ENCODE data around the gene LETM1. TPM values are rescaled to one million over a fixed set of nuclear protein-coding genes. Genes with fewer than 3 reads are reported as not detected.
"Not testable (repeated sequence)": the region's sequence is repeated elsewhere in the genome, so short reads cannot be mapped to it uniquely, and the experiment has no call there.

LETM1 gene
- total and polyA plus RNA-seq, 2 donors (not counting 3 experiments of a cell fraction or from before 2014, with no cell fraction given) = 25.6 to 62.5 TPM

DNA sequence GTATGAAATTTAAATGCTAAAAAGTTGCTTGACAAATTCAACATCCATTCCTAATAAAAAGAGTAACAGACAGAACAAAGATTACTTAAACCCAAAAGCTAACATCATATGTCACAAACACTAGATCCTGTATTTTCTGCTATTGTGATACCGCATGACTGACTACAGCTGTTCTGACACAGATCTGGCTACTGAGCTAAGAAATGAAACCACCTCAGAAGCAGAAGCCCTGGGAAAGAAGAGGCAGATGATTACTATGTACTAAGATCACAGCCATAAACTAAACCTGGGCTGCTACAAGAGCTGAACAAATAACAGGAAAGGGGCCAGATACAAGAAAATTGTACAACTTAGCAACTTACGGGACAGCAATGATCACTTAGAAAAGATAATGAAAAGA lies 9.4 kb downstream of the LETM1 start:
- POLR2A ChIA-PET = no interaction called here
- dilution Hi-C loops (cut with MboI; ENCODE audit: extremely low pct_ligation_motif_present, low sequenced_read_pairs) = no loop called here
- no peak for TF ChIP-seq EZH2 (IDR thresholded peaks at IDR 0.05; ENCODE audit: borderline replicate concordance, low read depth, low read length, severe bottlenecking)
- TF ChIP-seq FOS (IDR thresholded peaks at IDR 0.05; ENCODE audit: borderline replicate concordance, insufficient read depth, low read length) = no peak
- no peak for TF ChIP-seq GATA2 (IDR thresholded peaks at IDR 0.05; ENCODE audit: insufficient read depth, insufficient read length, low read depth, low read length)
- TF ChIP-seq MYC (IDR thresholded peaks at IDR 0.05; ENCODE audit: low read depth, low read length) = no peak
- TF ChIP-seq JUN (IDR thresholded peaks at IDR 0.05; ENCODE audit: borderline replicate concordance, insufficient read depth, insufficient read length, low read depth) = no peak
- TF ChIP-seq, protein P1, sequence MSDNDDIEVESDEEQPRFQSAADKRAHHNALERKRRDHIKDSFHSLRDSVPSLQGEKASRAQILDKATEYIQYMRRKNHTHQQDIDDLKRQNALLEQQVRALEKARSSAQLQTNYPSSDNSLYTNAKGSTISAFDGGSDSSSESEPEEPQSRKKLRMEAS (IDR thresholded peaks at IDR 0.05; ENCODE audit: insufficient read depth, insufficient read length) = no peak
- TF ChIP-seq POLR2AphosphoS5 (IDR thresholded peaks at IDR 0.05; ENCODE audit: insufficient read depth, low read depth, low read length) = no peak
- TF ChIP-seq POLR2A (IDR thresholded peaks at IDR 0.05; ENCODE audit: low read depth, low read length) = no peak
- TF ChIP-seq, protein P2, sequence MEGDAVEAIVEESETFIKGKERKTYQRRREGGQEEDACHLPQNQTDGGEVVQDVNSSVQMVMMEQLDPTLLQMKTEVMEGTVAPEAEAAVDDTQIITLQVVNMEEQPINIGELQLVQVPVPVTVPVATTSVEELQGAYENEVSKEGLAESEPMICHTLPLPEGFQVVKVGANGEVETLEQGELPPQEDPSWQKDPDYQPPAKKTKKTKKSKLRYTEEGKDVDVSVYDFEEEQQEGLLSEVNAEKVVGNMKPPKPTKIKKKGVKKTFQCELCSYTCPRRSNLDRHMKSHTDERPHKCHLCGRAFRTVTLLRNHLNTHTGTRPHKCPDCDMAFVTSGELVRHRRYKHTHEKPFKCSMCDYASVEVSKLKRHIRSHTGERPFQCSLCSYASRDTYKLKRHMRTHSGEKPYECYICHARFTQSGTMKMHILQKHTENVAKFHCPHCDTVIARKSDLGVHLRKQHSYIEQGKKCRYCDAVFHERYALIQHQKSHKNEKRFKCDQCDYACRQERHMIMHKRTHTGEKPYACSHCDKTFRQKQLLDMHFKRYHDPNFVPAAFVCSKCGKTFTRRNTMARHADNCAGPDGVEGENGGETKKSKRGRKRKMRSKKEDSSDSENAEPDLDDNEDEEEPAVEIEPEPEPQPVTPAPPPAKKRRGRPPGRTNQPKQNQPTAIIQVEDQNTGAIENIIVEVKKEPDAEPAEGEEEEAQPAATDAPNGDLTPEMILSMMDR (IDR thresholded peaks at IDR 0.05; ENCODE audit: extremely low read depth in 1 of 2, insufficient read depth in 1 of 2, low read depth in 1 of 2, low read length in 2 of 2) = no peak

DNA sequence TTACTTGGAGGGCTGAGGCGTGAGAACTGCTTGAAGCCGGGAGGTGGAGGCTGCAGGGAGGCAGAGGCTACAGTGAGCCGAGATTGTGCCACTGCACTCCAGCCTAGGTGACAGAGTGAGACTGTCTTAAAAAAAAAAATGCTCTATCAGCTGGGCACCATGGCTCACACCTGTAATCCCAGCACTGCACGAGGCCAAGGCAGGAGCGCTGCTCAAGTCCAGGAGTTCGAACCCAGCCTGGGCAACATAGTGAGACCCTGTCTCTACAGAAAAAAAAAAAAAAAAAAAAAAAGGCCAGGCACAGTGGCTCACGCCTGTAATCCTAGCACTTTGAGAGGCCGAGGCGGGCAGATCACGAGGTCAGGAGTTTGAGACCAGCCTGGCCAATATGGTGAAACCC lies 11.3 kb downstream of the LETM1 start:
- H3K4me3 ChIP-seq (replicated peaks in 1 of 3; ENCODE audit: insufficient read depth in 1 of 3, low read depth in 1 of 3, low read length in 3 of 3); intact Hi-C loops (cut with micrococcal nuclease); H3K9ac ChIP-seq (replicated peaks; ENCODE audit: extremely low read depth, insufficient read depth, low read length); H3K4me1 ChIP-seq (ENCODE audit: control insufficient read depth, extremely low read depth, insufficient read depth, low read length); H3K27ac ChIP-seq (ENCODE audit: insufficient read depth, low read depth, low read length); dilution Hi-C loops (cut with MboI; ENCODE audit: extremely low pct_ligation_motif_present, low sequenced_read_pairs); H2AFZ ChIP-seq (ENCODE audit: low read depth, low read length); BruUV-seq (replicated peaks); FAIRE-seq; POLR2A ChIA-PET; DNase-seq (ENCODE audit: low read depth, low spot score); H3K27me3 ChIP-seq (ENCODE audit: control insufficient read depth in 2 of 2, insufficient read depth in 2 of 2, low read length in 2 of 2); H3K4me2 ChIP-seq (ENCODE audit: insufficient read depth, low read length); H3K9me3 ChIP-seq (replicated peaks; ENCODE audit: control insufficient read depth, insufficient read depth, low read length); H3K9me1 ChIP-seq (replicated peaks; ENCODE audit: control insufficient read depth, extremely low read depth, insufficient read depth, low read length); H4K20me1 ChIP-seq (replicated peaks; ENCODE audit: control insufficient read depth, extremely low read depth, insufficient read depth, low read length): not testable (repeated sequence)
- Histone ChIP-seq H3K36me3 (ENCODE audit: control insufficient read depth in 2 of 2, extremely low read depth in 1 of 2, insufficient read depth in 2 of 2, low read length in 2 of 2) (peaks cover 3 to 18% of the 10 kb centered on the region in 2 experiments), H3K79me2 (ENCODE audit: control insufficient read depth, insufficient read depth, low read length) (peaks cover 24% of the 10 kb centered on the region)
- CTCF ChIA-PET = interaction anchor here (1.0 kb wide), 1 partner anchor 65 kb away, joined by 3 read pairs; no protein-coding TSS in a partner anchor

More for the DNA sequence above, 9.4 kb downstream of the LETM1 start:
- CTCF ChIA-PET = interaction anchor here (1.3 to 2.9 kb wide), 4 partner anchors 52 to 98 kb away, joined by 3 to 10 read pairs (median 4); no protein-coding TSS in a partner anchor
- BruUV-seq (replicated peaks) = no TSS peak
- intact Hi-C loops (cut with micrococcal nuclease) = no loop called here
- H3K79me2 ChIP-seq (ENCODE audit: control insufficient read depth, insufficient read depth, low read length) = peaks cover 31% of the 10 kb centered on the region
- no peaks in the 10 kb centered on the region for H4K20me1 ChIP-seq (replicated peaks; ENCODE audit: control insufficient read depth, extremely low read depth, insufficient read depth, low read length)
- DNase-seq (ENCODE audit: low read depth, low spot score) = no peak
- H3K4me2 ChIP-seq (ENCODE audit: insufficient read depth, low read length) = no peak overlapping the region
- peaks cover 0 to 12% of the 10 kb centered on the region in 2 experiments for H3K36me3 ChIP-seq (ENCODE audit: control insufficient read depth in 2 of 2, extremely low read depth in 1 of 2, insufficient read depth in 2 of 2, low read length in 2 of 2)
- H3K27me3 ChIP-seq (ENCODE audit: control insufficient read depth in 2 of 2, insufficient read depth in 2 of 2, low read length in 2 of 2) = no peaks in the 10 kb centered on the region
- no peaks in the 10 kb centered on the region for H3K4me1 ChIP-seq (ENCODE audit: control insufficient read depth, extremely low read depth, insufficient read depth, low read length)
- no peak overlapping the region for H3K27ac ChIP-seq (ENCODE audit: insufficient read depth, low read depth, low read length)
- H3K9me1 ChIP-seq (replicated peaks; ENCODE audit: control insufficient read depth, extremely low read depth, insufficient read depth, low read length) = no peaks in the 10 kb centered on the region
- H3K9me3 ChIP-seq (replicated peaks; ENCODE audit: control insufficient read depth, insufficient read depth, low read length) = no peaks in the 10 kb centered on the region
- no peak overlapping the region for H3K9ac ChIP-seq (replicated peaks; ENCODE audit: extremely low read depth, insufficient read depth, low read length)
- no peak overlapping the region for H3K4me3 ChIP-seq (replicated peaks in 1 of 3; ENCODE audit: insufficient read depth in 1 of 3, low read depth in 1 of 3, low read length in 3 of 3)
- H2AFZ ChIP-seq (ENCODE audit: low read depth, low read length) = no peak overlapping the region
- FAIRE-seq = no peak

Measured in endothelial cell of umbilical vein (primary cell).